Measurements from ENCODE around the gene HAAO. TPM values are rescaled to one million over a fixed set of nuclear protein-coding genes. Genes with fewer than 3 reads are reported as not detected.

The HAAO gene
- total RNA-seq, 4 donors from 2014 or later: 1.9 to 29.4 (median 4.0) TPM; not detected in 1

DNA sequence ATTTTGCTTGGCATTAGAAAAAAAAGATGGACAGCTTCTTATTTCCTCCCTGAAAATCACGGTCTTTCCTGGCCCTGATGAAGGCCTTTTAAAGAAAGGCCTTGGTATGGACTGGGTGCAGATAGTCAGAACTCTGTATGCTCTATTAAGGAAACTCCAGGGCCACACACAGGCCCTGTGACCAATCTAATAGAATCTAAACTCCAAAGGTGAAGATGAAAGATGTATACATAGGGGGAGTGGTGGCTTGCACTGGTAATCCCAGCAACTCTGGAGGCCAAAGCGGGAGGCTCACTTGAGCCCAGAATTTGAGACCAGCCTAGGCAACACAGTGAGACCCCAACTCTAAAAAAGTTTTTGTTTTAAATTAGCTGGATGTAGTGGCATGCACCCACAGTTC lies 65.7 kb downstream of the HAAO start:
- TF ChIP-seq POLR2AphosphoS5 (IDR thresholded peaks at IDR 0.05) (no peak), CTCF (IDR thresholded peaks at IDR 0.05) (no peak), POLR2A (IDR thresholded peaks at IDR 0.05) (no peak), EP300 (IDR thresholded peaks at IDR 0.05; ENCODE audit: low read depth) (no peak)
- peaks cover 8 to 10% of the 10 kb centered on the region in 2 donors for H3K9me3 ChIP-seq
- no peak overlapping the region for H3K4me3 ChIP-seq
- H3K27me3 ChIP-seq: no peaks in the 10 kb centered on the region
- H3K27ac ChIP-seq: no peak overlapping the region
- 91 to 92% methylated on average over 2 of the region's 2 CpGs for WGBS, 2 donors (ENCODE audit: low coverage in 1 of 2)
- peaks cover 0 to 21% (median 12%) of the 10 kb centered on the region in 4 donors for H3K4me1 ChIP-seq
- intact Hi-C loops (cut with DNase I; ENCODE audit: low total_unique reads) (no loop called here), in situ Hi-C loops (cut with MboI; ENCODE audit: low pct_ligation_motif_present in 1 of 4, low pct_unique_long_range_greater_than_20kb in 1 of 4, low sequenced_read_pairs in 3 of 4) (no loop called here)
- no peak for DNase-seq
- no peaks in the 10 kb centered on the region for H3K36me3 ChIP-seq

GRCh38 chr2:42725657-42726056 lies 66.7 kb downstream of the HAAO start:
- intact Hi-C loops (cut with DNase I; ENCODE audit: low total_unique reads) (no loop called here), in situ Hi-C loops (cut with MboI; ENCODE audit: low pct_ligation_motif_present in 1 of 4, low pct_unique_long_range_greater_than_20kb in 1 of 4, low sequenced_read_pairs in 3 of 4) (no loop called here)
- WGBS, 2 donors (ENCODE audit: low coverage in 1 of 2): 84% methylated on average over 4 of the region's 4 CpGs; no CpG with 5 or more reads in 1 of the 2 donors
- Histone ChIP-seq H3K27me3 (no peaks in the 10 kb centered on the region), H3K4me1 (peaks cover 0 to 21% (median 12%) of the 10 kb centered on the region in 4 donors), H3K9me3 (peaks cover 8 to 10% of the 10 kb centered on the region in 2 donors), H3K36me3 (no peaks in the 10 kb centered on the region), H3K4me3 (no peak overlapping the region), H3K27ac (no peak overlapping the region)
- TF ChIP-seq CTCF (IDR thresholded peaks at IDR 0.05) (no peak), POLR2AphosphoS5 (IDR thresholded peaks at IDR 0.05) (no peak), POLR2A (IDR thresholded peaks at IDR 0.05) (no peak), EP300 (IDR thresholded peaks at IDR 0.05; ENCODE audit: low read depth) (no peak)
- no peak for DNase-seq

GRCh38 chr2:42724886-42725285 lies 67.5 kb downstream of the HAAO start:
- intact Hi-C loops (cut with DNase I; ENCODE audit: low total_unique reads) (no loop called here), in situ Hi-C loops (cut with MboI; ENCODE audit: low pct_ligation_motif_present in 1 of 4, low pct_unique_long_range_greater_than_20kb in 1 of 4, low sequenced_read_pairs in 3 of 4) (no loop called here)
- Histone ChIP-seq H3K9me3 (peaks cover 7% of the 10 kb centered on the region in 2 donors), H3K4me1 (peaks cover 0 to 21% (median 12%) of the 10 kb centered on the region in 4 donors), H3K4me3 (no peak overlapping the region), H3K36me3 (no peaks in the 10 kb centered on the region), H3K27ac (no peak overlapping the region), H3K27me3 (no peaks in the 10 kb centered on the region)
- 83 to 94% methylated on average over 2 of the region's 2 CpGs for WGBS, 2 donors (ENCODE audit: low coverage in 1 of 2)
- DNase-seq: no peak
- TF ChIP-seq POLR2A (IDR thresholded peaks at IDR 0.05) (no peak), EP300 (IDR thresholded peaks at IDR 0.05; ENCODE audit: low read depth) (no peak), POLR2AphosphoS5 (IDR thresholded peaks at IDR 0.05) (no peak), CTCF (IDR thresholded peaks at IDR 0.05) (no peak)

DNA sequence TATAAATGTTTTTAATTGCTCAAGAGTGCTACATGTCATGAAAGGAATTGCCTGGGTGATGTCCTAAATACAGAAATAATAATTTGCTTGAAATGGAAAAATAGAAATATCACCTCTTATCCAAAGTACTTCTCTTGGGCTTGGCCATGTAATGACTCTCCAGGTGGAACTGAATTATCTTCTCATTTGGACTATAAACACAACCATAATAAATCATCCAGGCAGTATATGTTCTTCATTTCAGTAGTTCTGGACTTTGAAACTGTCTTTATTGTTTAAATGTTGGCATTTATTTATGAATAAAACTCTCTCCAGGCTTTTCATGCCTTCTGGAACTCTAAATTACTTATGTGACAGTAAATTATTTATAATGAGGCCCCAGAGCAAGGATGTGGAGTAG lies 68.9 kb downstream of the HAAO start:
- intact Hi-C loops (cut with DNase I; ENCODE audit: low total_unique reads) (no loop called here), in situ Hi-C loops (cut with MboI; ENCODE audit: low pct_ligation_motif_present in 1 of 4, low pct_unique_long_range_greater_than_20kb in 1 of 4, low sequenced_read_pairs in 3 of 4) (no loop called here)
- no peaks in the 10 kb centered on the region for H3K9me3 ChIP-seq
- H3K4me1 ChIP-seq: peaks cover 0 to 21% (median 12%) of the 10 kb centered on the region in 4 donors
- H3K4me3 ChIP-seq: no peak overlapping the region
- TF ChIP-seq EP300 (IDR thresholded peaks at IDR 0.05; ENCODE audit: low read depth) (no peak), POLR2AphosphoS5 (IDR thresholded peaks at IDR 0.05) (no peak), CTCF (IDR thresholded peaks at IDR 0.05) (no peak), POLR2A (IDR thresholded peaks at IDR 0.05) (no peak)
- H3K36me3 ChIP-seq: no peaks in the 10 kb centered on the region
- H3K27me3 ChIP-seq: no peaks in the 10 kb centered on the region
- no peak overlapping the region for H3K27ac ChIP-seq
- DNase-seq: no peak

Data from transverse colon (tissue), 4 donors.